GM12865 (cell line): ENCODE measurements around the gene ZNF613.
"Not testable (repeated sequence)": the region's sequence is repeated elsewhere in the genome, so short reads cannot be mapped to it uniquely, and the experiment has no call there.

Experiments used
- DNase-seq: peaks from one replicate; pipeline ENCODE4 v3.0.0; 2010; ENCODE audit warnings: low read depth
- H3K4me3 ChIP-seq: 2 replicates; pipeline ENCODE4 v1.5.1; 2011; ENCODE audit warnings: mild to moderate bottlenecking, low read depth, low read length, control low read depth
- CTCF ChIP-seq: IDR thresholded peaks from 2 replicates; pipeline ENCODE4 v1.5.1; 2011; ENCODE audit warnings: low read length, control low read depth, low read depth, inconsistent platforms; ENCODE audit not compliant: insufficient read depth; ENCODE audit errors: missing control alignments

ZNF613 gene

GRCh38 chr19:51971624-51972023 lies 44.4 kb downstream of the ZNF613 start:
- no peak overlapping the region for H3K4me3 ChIP-seq
- DNase-seq, result peak; percentile 24
- no peak for TF ChIP-seq CTCF

- DNase-seq, H3K4me3 ChIP-seq: not testable (repeated sequence)
Observed at GRCh38 chr19:51975787-51976186, 48.5 kb downstream of the ZNF613 start.

- H3K4me3 ChIP-seq, result no peak overlapping the region
- no peak for TF ChIP-seq CTCF
- DNase-seq, result no peak
Observed at GRCh38 chr19:51976852-51977251, 49.6 kb downstream of the ZNF613 start.

- TF ChIP-seq CTCF, result no peak
- no peak for DNase-seq
- no peak overlapping the region for H3K4me3 ChIP-seq
Observed at GRCh38 chr19:51977346-51977745, 50.1 kb downstream of the ZNF613 start.

- TF ChIP-seq CTCF, result no peak
- H3K4me3 ChIP-seq, result no peak overlapping the region
- no peak for DNase-seq
Observed at GRCh38 chr19:51978882-51979281, 51.6 kb downstream of the ZNF613 start.

- no peak overlapping the region for H3K4me3 ChIP-seq
- no peak for TF ChIP-seq CTCF
- no peak for DNase-seq
Observed at GRCh38 chr19:51980116-51980736, 53.0 kb downstream of the ZNF613 start.

GRCh38 chr19:51980926-51981325 lies 53.7 kb downstream of the ZNF613 start:
- not testable (repeated sequence) for DNase-seq, H3K4me3 ChIP-seq

GRCh38 chr19:51983361-51983760 lies 56.1 kb downstream of the ZNF613 start:
- no peak for DNase-seq
- no peak for TF ChIP-seq CTCF
- no peak overlapping the region for H3K4me3 ChIP-seq
